Thymus (tissue), 11 donors: ENCODE data around the gene CA4. TPM values are rescaled to one million over a fixed set of nuclear protein-coding genes. Genes with fewer than 3 reads are reported as not detected.

ENCODE experiments used
- DNase-seq, 9 donors: peaks; one replicate each; pipeline ENCODE4 v3.0.0-alpha.2; 2013; ENCODE audit warnings: low spot score in 9 of 9, low read depth in 6 of 9, missing footprints in 1 of 9
- H3K27ac ChIP-seq, 2 donors: one replicate each; pipeline ENCODE4 v1.5.1; 2013; ENCODE audit warnings: control low read depth in 1 of 2, low read depth in 1 of 2, low read length in 1 of 2, mild to moderate bottlenecking in 1 of 2, moderate library complexity in 1 of 2
- H3K27me3 ChIP-seq, 2 donors: one replicate each; pipeline ENCODE4 v1.5.1; 2013; ENCODE audit warnings: low read length in 1 of 2; ENCODE audit not compliant: control insufficient read depth in 2 of 2, insufficient read depth in 1 of 2
- H3K36me3 ChIP-seq, 2 donors: one replicate each; pipeline ENCODE4 v1.5.1; 2013; ENCODE audit warnings: low read length in 1 of 2, mild to moderate bottlenecking in 1 of 2, moderate library complexity in 1 of 2; ENCODE audit not compliant: control insufficient read depth in 2 of 2, insufficient read depth in 2 of 2
- H3K4me1 ChIP-seq, 2 donors: one replicate each; pipeline ENCODE4 v1.5.1; 2013; ENCODE audit warnings: low read length in 2 of 2; ENCODE audit not compliant: control insufficient read depth in 2 of 2, insufficient read depth in 2 of 2
- H3K4me3 ChIP-seq, 2 donors: one replicate each; pipeline ENCODE4 v1.5.1; 2013; ENCODE audit warnings: low read length in 2 of 2, control low read depth in 1 of 2, mild to moderate bottlenecking in 1 of 2
- H3K9me3 ChIP-seq, 2 donors: one replicate each; pipeline ENCODE4 v1.5.1; 2013; ENCODE audit warnings: low read length in 1 of 2, mild to moderate bottlenecking in 1 of 2; ENCODE audit not compliant: control insufficient read depth in 2 of 2, insufficient read depth in 1 of 2
- WGBS: extraction: QIAGEN DNeasy Blood & Tissue Kit; methylation state at CpG from one replicate; pipeline ENCODE4 v1.1.7; 2013; 5-methylcytosine and 5-hydroxymethylcytosine counted together
- polyA plus RNA-seq: library from polyadenylated mRNA; stranded (reverse); fragments of 200-250 nt; gene quantifications from one replicate; pipeline ENCODE4 v1.2.3, GENCODE V29; 2013
- total RNA-seq: library from RNA; stranded (reverse); fragments of 120-200 nt; gene quantifications from one replicate; pipeline ENCODE4 v1.2.4, GENCODE V29; 2013
- donor health status: healthy.

Gene CA4
- total and polyA plus RNA-seq, 2 donors = 0.94 to 6.9 TPM

GRCh38 chr17:60159479-60159866, 9.7 kb downstream of the CA4 start:
- no peaks in the 10 kb centered on the region for H3K4me1 ChIP-seq
- no peak overlapping the region for H3K27ac ChIP-seq
- no peak overlapping the region for H3K4me3 ChIP-seq
- DNase-seq = no peak
- no peaks in the 10 kb centered on the region for H3K36me3 ChIP-seq
- H3K27me3 ChIP-seq = peaks cover 0 to 52% of the 10 kb centered on the region in 2 donors
- no peaks in the 10 kb centered on the region for H3K9me3 ChIP-seq
- 95% methylated on average over 6 of the region's 6 CpGs for WGBS

GRCh38 chr17:60160829-60161501, 11.2 kb downstream of the CA4 start:
- peaks cover 0 to 45% of the 10 kb centered on the region in 2 donors for H3K27me3 ChIP-seq
- no peak overlapping the region for H3K27ac ChIP-seq
- no peaks in the 10 kb centered on the region for H3K9me3 ChIP-seq
- no peak for DNase-seq
- H3K36me3 ChIP-seq = no peaks in the 10 kb centered on the region
- no peaks in the 10 kb centered on the region for H3K4me1 ChIP-seq
- WGBS = 91% methylated on average over 10 of the region's 10 CpGs
- no peak overlapping the region for H3K4me3 ChIP-seq

GRCh38 chr17:60161598-60162330, 12.0 kb downstream of the CA4 start:
- no peak for DNase-seq
- 46% methylated on average over 17 of the region's 17 CpGs for WGBS
- H3K27me3 ChIP-seq = peaks cover 0 to 43% of the 10 kb centered on the region in 2 donors
- no peaks in the 10 kb centered on the region for H3K4me1 ChIP-seq
- no peaks in the 10 kb centered on the region for H3K9me3 ChIP-seq
- no peak overlapping the region for H3K27ac ChIP-seq
- H3K4me3 ChIP-seq = no peak overlapping the region
- no peaks in the 10 kb centered on the region for H3K36me3 ChIP-seq

GRCh38 chr17:60163108-60163784, 13.5 kb downstream of the CA4 start:
- Histone ChIP-seq H3K27me3 (peaks cover 0 to 36% of the 10 kb centered on the region in 2 donors), H3K4me1 (no peaks in the 10 kb centered on the region), H3K27ac (no peak overlapping the region), H3K9me3 (no peaks in the 10 kb centered on the region), H3K4me3 (no peak overlapping the region), H3K36me3 (no peaks in the 10 kb centered on the region)
- WGBS = 84% methylated on average over 20 of the region's 20 CpGs
- DNase-seq = no peak

DNA sequence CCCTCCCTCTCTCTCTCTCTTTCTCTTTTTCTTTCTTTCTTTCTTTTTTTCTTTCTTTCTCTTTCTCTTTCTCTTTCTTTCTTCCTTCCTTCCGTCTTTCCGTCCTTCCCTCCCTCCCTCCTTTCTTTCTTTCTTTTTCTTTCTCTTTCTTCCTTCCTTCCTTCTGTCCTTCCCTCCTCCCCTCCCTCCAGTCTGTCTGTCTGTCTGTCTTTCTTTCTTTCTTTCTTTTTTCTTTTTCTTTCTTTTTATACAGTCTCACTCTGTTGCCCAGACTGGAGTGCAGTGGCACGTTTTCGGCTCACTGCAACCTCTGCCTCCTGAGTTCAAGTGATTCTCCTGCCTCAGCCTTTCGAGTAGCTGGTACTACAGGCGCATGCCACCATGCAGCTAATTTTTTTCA, 14.4 kb downstream of the CA4 start:
- H3K36me3 ChIP-seq = no peaks in the 10 kb centered on the region
- DNase-seq = no peak
- H3K4me1 ChIP-seq = no peaks in the 10 kb centered on the region
- WGBS = 87% methylated on average over 6 of the region's 6 CpGs
- no peaks in the 10 kb centered on the region for H3K9me3 ChIP-seq
- H3K4me3 ChIP-seq = no peak overlapping the region
- peaks cover 0 to 27% of the 10 kb centered on the region in 2 donors for H3K27me3 ChIP-seq
- no peak overlapping the region for H3K27ac ChIP-seq

- H3K9me3 ChIP-seq = no peaks in the 10 kb centered on the region
- WGBS = 95% methylated on average over 5 of the region's 5 CpGs
- no peak overlapping the region for H3K27ac ChIP-seq
- no peak overlapping the region for H3K4me3 ChIP-seq
- H3K4me1 ChIP-seq = no peaks in the 10 kb centered on the region
- no peaks in the 10 kb centered on the region for H3K36me3 ChIP-seq
- peaks cover 0 to 26% of the 10 kb centered on the region in 2 donors for H3K27me3 ChIP-seq
- DNase-seq = no peak
Measured at GRCh38 chr17:60164697-60165096, 14.9 kb downstream of the CA4 start.

GRCh38 chr17:60165223-60165622, 15.4 kb downstream of the CA4 start:
- peaks cover 0 to 23% of the 10 kb centered on the region in 2 donors for H3K27me3 ChIP-seq
- H3K4me3 ChIP-seq = no peak overlapping the region
- no peaks in the 10 kb centered on the region for H3K9me3 ChIP-seq
- H3K27ac ChIP-seq = no peak overlapping the region
- H3K4me1 ChIP-seq = no peaks in the 10 kb centered on the region
- WGBS = 91% methylated on average over 5 of the region's 5 CpGs
- no peaks in the 10 kb centered on the region for H3K36me3 ChIP-seq
- no peak for DNase-seq

- Histone ChIP-seq H3K4me3 (no peak overlapping the region), H3K36me3 (no peaks in the 10 kb centered on the region), H3K9me3 (no peaks in the 10 kb centered on the region), H3K27me3 (peaks cover 0 to 21% of the 10 kb centered on the region in 2 donors), H3K27ac (no peak overlapping the region), H3K4me1 (peaks cover 3% of the 10 kb centered on the region in 2 donors)
- no peak for DNase-seq
- WGBS = 68% methylated on average over 5 of the region's 5 CpGs
Measured at GRCh38 chr17:60165971-60166370, 16.2 kb downstream of the CA4 start.
